HG03378 (cell line): ENCODE results near the gene LIX1.
"Not testable (repeated sequence)": the region's sequence is repeated elsewhere in the genome, so short reads cannot be mapped to it uniquely, and the experiment has no call there.

ENCODE experiments used
- ATAC-seq: cut with Tn5 transposase; IDR thresholded peaks from one replicate; pipeline ENCODE4 v1.9.1; 2021; ENCODE audit warnings: mild to moderate bottlenecking, moderate library complexity; ENCODE audit not compliant: unreplicated experiment

Gene LIX1

DNA sequence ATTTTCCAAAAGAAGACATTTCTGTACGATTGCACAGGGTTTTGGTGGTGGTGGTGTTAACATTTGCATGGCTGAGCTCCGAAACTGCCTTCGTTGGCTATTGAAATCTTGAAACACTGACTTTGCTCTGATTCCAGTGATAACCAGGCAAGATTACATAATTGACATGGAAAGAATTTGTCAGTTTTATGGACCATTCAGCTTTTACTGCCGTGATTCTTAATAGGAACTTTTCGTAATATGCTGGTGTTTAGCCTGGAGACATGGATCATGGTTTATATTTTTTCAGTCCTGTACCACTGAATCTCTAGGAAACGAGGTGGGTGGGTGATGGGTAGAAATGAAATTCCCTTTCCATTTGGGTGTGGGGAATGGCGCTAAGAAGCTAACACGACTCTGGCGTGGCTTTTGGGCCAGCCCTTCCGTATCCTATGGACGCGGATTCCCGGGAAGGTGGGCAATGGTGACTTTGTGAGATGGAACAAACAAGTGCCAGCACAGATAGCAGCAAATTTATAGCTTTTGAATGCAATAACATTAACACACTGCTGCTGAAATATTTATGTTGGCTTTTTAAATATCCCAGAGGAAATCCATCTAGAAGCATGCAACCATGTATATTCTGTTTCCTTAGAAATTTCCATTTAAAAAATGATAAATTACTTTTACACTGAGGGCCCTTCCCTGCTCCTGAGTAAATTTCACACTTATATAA, 36.8 kb downstream of the LIX1 start:
- no peak for ATAC-seq

DNA sequence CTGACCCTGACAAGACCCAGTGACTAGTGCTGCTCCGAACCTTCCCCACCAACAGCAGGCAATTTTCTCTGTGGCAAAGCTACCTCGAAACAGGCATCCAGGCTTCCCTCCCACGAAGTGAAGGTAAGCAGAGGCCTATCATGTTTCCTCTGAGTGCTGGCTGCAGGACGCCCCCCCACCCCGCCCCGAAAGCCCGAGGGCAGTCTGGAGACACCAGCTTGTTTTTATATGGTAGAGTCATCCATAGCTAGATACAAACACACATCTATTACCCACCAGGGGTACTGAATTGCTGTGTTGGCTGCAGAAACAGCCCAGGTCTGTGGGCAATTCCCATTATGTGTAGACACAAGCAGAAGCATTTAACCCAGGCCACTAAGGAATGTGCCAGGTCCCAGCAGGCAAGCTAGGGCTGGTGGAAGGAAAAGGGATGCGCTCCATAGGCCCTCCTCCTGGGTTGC, 40.4 kb downstream of the LIX1 start:
- ATAC-seq, result no peak

DNA sequence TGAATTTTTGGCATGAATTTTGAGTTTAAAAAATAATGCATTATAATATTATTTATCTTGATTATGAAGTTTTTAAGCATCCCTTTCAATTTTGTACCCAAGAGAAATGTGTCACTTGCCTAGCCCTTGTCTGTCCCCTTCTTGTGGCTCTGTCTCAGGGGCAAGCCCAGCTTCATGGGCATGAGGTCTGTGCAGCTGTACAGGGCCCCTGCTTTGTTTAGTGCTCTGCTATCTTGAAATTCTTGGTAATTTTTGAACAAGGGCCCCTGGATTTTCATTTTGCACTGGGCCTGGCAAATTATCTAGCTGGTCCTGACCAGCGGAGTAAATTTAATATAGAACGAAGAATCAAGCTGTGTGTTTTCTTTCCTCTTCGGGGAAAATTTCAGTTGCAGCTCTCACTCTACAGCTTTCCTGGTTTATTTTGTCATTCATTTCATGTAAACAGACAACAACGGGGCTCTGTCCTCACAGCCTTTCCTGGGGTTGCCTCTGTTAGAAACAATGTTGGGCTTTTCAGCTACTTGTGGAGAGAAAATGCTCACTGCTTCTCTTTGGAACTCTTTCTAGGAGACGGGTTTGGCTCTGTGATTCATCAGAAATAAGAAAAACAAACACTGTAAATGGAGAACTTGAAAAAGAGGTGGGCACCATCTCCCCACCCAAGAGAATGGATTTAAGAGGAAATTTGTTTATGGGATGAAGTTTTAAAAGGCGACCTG, 41.1 kb downstream of the LIX1 start:
- no peak for ATAC-seq

DNA sequence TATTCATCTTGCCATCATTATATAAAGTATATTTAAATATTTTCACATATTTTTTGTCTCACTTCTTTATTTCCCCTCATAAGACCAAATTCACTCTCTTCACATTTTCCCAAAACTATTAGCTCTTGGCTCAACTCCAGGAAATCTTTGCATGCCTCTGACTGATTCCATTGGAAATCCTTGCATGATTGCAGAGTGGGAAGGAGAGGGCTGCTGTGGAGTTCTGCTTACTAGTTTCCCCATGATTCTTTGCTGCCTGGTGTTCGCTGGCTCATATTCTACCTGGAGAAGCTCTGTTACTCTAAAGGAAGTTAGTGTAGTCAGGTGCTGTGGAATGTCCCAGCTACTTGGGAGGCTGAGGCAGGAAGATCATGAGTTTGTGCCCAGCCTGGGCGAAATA, 41.9 kb downstream of the LIX1 start:
- ATAC-seq, result no peak

DNA sequence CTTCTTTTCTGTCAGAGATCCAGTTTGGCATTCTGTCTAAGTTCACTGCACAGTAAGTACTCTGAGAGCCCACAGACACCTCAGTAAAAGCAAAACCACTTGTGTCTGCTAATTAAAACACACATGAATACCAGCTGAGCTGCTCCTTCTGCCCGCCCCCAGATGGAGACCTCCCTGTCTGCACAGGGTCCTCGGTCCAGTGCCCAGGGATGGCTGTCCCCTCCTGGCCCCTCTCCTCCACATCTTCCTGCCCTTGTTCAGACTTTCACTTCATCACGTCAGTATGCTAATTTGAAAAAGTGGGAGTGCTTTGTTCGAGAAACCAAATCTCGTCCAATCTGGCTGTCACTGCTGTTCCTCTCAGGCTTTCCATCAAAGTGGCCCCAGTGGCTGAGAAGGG, 43.5 kb downstream of the LIX1 start:
- ATAC-seq, result no peak

DNA sequence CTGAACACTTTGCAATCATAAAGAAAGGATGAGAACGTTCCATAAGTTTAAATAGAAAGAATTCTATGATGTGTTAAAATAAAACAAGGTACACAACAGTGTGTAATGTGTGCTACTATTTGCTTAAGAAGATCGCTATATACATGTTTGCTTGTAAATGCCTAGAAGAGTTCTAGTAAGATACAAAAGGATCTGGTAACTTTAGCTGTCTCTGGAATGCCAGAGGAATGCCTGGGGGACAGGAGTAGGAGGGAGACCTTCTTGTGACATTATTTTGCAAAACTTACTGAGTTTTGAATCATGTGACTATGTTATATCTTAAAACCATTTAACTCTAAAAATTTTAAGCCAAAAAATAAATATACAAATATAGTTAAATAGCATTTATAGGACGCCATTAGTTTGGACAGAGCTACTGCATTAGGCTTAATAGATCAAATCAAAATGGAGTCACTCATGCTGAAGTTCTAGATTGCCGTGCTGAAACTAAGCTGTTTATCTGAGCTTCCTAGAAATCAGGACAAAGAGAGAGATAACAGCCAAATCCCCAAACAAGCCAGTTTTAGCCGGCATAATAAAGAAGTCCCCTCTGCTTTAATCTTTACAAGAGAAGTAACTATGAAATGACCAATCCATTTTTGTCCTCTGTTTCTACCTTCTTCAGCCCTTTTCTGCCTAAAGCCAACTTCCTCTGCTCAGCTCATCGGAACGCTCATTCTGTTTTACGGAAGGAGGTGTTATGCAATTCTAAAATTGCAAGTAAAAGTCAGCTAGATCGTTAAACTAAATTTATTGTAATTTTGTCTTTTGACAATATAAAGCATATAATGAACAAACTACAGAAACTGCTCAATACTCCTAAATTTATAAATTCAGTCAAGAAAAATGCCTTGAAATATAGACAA, 44.8 kb downstream of the LIX1 start:
- no peak for ATAC-seq

DNA sequence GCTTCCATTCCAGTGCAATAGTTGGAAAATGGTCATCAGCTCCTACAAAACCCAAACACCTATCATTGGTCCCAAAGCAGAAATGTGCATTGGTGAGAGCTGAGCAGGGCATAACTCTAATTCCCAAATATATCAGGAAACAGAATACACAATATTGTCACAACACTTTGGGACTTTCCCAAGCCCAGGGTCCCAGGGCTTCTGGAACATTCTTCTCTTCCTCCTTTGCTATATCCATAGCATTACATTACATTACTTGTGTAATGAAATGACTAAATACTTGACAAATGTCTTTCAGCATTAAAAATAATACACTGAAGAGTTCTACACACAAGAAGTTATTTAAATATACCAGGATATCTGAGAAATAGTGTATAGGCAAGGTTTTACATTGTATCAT, 45.6 kb downstream of the LIX1 start:
- no peak for ATAC-seq

DNA sequence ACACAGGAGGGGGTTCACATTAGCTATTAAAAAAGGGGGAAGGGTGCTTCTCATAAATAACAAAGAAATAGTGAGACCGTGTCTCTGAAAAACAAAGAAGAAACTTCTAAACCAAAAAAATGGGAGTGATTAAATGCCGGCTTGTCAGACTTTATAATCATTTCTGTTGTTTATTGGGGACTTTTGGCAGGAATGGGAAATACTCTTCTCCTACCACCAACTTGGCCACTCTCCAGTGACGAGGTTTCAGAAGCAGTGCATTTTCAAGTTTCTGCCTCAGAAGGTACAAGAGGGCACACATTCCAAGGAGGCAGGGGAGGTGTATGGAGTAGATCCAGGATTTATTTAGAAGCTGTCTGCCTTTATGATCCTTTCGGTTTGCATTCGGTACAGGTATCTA, 46.2 kb downstream of the LIX1 start:
- no peak for ATAC-seq

DNA sequence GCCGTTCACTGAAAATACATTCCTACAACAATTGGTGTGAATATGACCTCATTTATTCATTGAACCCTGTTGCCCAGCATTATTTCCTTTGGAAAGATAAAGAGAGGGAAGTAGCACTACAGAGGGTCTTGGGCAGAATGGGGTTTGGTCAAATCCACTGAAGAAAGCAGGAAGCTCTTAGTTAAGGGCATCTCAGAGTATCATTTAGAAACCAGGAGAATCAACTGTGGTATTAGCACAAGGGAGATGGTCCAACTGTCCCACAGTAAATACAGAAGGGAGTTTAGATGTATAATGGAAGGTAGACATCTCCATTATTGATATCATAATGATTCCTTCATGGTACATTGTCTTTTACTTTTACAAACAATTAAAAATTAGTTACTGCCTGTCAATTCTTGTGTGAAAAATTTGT, 47.1 kb downstream of the LIX1 start:
- ATAC-seq, result peak; percentile 31

DNA sequence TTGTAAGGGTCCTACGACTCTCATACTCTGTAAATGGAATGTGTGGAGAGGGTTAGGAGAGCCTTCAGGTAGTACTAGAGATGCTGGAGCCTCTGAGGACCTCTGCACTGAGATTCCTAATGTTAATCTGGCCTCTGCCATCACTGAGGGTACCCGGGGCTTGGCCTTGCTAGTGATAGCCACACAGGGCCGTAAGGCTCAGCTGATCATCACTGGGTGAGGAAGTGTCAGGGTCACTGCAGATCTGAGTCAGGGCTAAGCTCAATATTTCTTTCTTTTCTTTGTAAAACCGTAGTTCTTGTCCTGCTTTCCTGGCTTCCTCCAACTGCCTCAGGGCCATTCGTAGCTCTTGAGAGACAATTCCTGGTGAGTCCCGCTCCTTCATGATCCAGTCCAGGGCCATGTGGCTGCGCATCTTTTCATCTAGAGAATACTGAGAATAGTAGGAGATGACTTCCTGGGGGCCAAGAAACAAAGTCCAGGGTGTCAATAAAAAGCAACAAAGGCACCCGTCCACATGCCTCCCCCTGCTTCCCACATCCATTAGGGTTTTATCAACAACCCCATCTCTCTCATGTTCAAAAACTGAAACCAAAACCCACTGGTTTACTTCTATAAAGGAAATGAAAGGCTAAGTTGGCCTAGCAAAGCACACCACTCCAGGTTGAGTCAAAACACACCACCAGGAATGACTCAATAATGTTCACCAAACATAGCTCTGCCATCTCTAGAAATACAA, 47.7 kb downstream of the LIX1 start:
- peak; percentile 98 for ATAC-seq

DNA sequence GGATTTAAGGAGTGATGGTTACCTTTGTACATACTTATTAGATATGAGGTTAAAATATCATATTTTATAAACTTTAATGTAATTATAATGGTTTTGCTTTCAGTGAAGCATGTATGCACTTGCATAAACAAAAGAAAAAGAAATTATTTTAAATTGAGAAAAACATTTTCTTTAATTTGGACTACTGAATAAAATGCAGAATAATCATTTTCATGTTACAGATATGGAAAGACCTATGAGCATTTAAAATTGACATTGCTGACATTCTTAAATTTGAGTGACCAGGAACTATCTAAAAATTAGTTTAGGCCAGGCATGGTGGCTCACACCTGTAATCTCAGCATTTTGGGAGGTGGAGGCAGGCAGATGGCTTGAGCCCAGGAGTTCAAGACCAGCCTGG, 49.2 kb downstream of the LIX1 start:
- no peak for ATAC-seq

DNA sequence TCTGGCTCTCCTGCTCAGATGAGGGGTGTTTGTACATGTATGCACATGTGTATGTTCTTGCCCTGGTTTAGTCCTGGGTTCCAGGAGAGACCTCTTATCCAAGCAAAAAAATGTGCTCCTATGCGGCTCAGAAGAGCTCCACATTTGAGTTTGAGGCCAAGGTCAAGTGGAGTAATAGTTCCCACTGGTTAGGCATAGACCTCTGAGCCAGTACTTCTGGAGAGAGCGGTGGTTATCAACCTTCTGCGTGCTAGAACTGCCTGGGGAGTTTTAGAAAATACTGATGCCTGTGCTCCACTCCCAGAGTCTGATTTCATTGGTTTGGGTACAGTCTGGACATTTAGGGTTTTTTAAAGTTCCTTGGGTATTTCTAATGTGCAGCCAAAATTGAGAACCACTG, 51.5 kb downstream of the LIX1 start:
- no peak for ATAC-seq

DNA sequence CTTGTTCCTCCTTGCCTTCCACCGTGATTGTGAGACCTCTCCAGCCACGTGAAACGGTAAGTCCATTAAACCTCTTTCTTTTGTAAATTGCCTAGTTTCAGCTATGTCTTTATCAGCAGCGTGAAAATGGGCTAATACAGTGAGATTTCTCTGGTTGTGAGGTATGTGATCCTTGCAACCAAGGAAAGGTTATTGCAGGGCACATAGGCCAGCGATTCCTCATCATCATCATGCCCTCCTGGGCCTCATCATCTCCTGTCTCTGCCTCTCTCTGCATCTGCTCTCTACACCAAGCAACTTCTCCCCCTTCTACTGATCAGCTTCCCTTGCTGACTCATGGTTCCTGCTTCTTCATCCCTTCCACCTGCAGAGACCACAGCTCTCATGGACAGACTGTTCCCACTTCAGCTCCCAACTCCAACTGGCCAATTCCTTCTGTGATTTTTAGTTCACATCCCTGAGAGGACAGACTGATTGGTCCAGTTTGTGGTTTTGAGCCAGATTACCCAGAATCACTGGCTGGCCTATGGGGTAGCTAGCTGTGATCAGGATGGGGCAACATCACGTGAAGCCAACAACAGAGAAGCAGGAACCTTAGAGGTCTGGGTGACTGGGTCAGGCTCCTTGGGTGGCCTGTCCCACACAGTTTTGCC, 53.1 kb downstream of the LIX1 start:
- no peak for ATAC-seq

DNA sequence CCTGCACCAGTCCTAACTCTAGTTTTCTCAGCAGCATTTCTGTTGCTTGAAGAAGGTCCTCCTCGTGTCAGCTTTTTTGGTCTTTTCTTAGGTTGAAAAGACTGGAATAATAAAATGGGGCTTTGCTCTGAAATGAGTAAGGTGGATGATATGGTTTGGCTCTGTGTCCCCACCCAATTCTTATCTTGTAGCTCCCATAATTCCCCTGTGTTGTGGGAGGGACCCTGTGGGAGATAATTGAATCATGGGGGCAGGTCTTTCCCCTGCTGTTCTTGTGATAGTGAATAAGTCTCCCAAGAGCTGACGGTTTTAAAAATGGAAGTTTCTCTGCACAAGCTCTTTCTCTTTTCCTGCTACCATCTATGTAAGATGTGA, 53.6 kb downstream of the LIX1 start:
- ATAC-seq, result no peak

DNA sequence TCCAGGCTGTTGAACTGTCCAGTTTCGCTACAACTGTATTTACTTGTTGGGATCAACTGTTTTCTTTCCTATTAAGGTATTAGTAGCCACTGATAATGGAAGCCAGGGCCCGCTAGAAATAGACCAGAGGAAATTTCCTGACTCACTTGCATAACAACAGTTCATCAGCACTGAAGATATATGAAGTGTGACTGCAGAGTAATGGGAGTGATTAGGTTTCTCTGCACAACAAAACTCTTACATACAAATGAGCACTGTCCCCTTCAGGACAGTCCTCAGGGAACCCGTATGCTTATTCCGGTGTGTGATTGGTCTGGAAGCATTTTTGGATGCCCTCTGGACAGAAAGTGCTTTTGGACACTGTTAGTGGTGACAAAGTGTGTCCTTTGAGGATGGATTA, 55.3 kb downstream of the LIX1 start:
- ATAC-seq, result no peak

DNA sequence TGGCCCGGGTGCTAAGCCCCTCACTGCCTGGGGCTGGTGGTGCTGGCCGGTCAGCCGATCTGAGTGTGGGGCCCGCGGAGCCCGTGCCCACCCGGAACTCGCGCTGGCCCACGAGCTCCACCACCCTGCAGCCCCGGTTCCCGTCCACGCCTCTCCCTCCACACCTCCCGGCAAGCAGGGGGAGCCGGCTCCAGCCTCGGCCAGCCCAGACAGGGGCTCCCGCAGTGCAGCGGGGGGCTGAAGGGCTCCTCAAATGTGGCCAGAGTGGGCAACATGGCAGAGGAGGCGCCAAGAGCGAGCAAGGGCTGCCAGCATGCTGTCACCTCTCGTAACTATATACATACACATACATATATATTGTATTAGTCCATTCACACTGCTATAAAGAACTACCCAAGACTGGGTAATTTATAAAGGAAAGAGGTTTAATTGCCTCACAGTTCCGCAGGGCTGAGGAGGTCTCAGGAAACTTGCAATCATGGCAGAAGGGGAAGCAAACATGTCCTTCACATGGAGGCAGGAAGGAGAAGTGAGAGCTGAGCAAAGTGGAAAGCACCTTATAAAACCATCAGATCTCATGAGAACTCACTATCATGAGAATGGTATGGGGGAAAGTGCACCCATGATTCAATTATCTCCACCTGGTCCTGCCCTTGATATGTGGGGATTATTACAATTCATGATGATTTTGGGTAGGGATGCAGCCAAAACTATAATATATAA, 56.8 kb downstream of the LIX1 start:
- peak; percentile 71 for ATAC-seq

DNA sequence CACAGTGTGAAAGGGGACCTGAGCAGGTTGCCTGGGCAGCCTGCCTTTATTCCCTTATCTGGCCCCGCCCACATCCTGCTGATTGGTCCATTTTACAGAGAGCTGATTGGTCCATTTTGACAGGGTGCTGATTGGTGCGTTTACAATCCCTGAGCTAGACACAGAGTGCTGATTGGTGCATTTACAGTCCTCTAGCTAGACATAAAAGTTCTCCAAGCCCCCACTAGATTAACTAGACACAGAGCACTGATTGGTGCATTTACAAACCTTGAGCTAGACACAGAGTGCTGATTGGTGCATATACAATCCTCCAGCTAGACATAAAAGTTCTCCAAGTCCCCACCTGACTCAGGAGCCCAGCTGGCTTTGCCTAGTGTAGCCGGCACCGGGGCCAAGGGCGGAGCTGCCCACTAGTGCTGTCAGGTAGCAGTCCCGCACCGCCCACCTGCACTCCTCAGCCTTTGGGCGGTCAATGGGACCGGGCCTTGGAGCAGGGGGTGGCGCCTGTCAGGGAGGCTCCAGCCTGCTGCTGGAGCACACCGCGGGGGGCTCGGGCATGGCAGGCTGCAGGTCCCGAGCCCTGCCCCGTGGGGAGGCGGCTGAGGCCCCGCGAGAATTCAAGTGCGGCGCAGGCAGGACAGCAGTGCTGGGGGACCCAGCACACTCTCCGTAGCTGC, 57.5 kb downstream of the LIX1 start:
- ATAC-seq, result not testable (repeated sequence)

DNA sequence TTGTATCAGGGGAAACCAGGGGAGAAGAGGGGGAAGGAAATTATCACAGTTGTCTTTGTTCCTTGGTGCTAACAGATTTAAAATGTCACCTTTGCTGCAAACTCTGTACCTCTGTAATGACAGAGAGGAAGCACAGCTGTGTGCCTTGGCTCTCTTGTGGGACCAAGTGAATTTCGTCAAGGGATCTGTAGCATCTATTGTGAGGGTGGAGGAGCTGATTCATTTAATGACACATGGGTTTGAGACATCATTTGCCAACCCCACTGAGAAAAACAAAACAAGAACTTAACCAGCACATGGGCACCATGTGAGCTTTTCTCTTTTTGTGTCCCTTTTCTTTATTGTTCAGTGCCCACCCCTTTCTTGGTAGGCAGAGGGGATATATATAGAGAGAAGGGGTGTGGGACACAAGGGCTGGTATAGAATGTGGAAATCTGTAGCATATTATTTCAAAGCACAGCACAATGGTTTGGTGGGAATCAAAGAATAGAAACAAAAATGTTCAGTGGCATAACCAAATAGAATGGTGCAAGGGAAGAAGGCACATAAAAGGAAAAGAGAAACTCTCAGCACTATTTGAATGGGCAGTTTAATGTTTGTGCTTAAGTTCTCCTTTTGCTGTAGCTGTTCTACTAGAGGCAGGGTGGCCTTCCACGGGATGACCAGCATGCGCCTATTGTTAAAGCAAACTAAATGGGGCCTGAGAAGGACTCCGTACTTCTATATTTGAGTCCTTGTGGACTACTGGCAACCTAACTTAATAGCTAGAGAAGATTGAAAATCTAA, 63.3 kb downstream of the LIX1 start:
- ATAC-seq, result no peak
